CD4-positive, alpha-beta T cell treated with Interferon alpha-2 for 1 hour (primary cell): Measurements from ENCODE around the gene ILRUN.
"Not testable (repeated sequence)": the region's sequence is repeated elsewhere in the genome, so short reads cannot be mapped to it uniquely, and the experiment has no call there.

Experiments used
- DNase-seq, 2 donors: peaks; one replicate each; pipeline ENCODE4 v3.0.0-alpha.2; 2020 to 2022

Gene ILRUN

GRCh38 chr6:34696739-34697543, at the start of gene ILRUN:
TSS of gene ILRUN (minus strand) at chr6:34696767. CDS start at chr6:34696603, 164 bp downstream.
- DNase-seq: peak; percentile 96 to 98

- no peak for DNase-seq
These were observed 48.9 kb upstream of the ILRUN start for GRCh38 chr6:34745277-34746103.

DNA sequence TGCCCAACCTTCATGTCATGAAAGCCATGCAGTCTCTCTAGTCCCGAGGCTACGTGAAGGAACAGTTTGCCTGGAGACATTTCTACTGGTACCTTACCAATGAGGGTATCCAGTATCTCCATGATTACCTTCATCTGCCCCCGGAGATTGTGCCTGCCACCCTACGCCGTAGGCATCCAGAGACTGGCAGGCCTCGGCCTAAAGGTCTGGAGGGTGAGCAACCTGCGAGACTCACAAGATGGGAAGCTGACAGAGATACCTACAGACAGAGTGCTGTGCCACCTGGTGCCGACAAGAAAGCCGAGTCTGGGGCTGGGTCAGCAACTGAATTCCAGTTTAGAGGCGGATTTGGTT, 47.7 kb upstream of the ILRUN start:
- not testable (repeated sequence) for DNase-seq

- no peak for DNase-seq
These were observed 47.2 kb upstream of the ILRUN start for GRCh38 chr6:34743625-34744293.

DNA sequence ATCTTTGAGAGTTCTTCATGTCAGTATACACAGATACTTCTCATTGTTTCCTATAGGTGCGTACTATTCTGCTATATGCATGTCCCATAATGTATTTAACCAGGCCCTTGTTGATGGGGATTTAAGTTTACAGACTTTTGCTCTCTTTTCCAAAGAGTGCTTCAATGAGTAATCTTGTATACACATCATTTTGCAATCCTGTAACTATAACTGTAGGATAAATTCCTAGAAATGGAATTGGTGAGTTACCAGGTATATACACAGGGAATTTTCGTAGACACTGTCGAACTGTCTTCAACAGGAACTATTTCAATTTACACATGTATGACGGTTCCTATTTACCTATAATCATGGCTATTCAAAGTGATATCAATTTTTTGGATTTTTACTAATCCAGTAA, 45.5 kb upstream of the ILRUN start:
- no peak for DNase-seq

- no peak for DNase-seq
These were observed 40.3 kb upstream of the ILRUN start for GRCh38 chr6:34736823-34737222.

- no peak for DNase-seq
These were observed 35.0 kb upstream of the ILRUN start for GRCh38 chr6:34731393-34732060.

DNA sequence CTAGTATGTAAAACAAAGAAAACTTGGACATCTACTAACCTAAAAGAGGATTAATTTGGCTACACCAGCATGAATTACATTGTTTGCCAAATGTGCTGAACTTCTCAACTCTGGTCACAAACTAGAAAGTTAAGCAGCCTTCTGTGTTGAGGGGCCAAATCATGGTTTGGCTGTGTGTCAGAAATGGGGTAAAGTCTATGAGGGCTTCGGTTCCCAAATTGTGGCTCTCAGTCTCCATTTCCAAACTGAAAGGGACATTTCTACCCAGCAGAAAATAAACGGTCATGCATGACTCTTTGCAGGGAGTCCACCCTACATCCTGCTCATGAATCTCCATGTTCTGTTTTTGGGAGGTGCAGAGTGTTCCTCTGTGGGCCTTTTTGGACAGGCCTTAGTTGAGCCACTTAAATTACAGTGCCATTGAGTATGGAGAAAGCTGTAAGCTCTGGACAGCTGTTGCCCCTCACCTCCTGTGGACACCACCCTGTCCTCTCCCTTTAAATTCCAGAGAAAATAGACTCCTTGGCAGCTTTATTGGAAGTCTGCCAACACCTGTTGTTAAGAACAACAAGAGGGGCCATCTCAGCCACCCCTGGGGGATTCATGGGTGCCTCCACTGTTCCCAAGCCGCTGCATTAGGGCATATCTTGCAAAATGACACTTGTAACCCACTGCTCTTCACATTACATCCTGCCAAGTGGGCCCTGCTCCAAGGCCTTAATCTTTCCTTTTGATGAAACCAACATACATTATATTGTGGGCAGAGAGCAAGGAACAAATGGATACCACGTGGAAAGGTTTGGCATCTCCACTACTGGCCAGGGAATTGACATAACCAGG, 33.3 kb upstream of the ILRUN start:
- no peak for DNase-seq

DNA sequence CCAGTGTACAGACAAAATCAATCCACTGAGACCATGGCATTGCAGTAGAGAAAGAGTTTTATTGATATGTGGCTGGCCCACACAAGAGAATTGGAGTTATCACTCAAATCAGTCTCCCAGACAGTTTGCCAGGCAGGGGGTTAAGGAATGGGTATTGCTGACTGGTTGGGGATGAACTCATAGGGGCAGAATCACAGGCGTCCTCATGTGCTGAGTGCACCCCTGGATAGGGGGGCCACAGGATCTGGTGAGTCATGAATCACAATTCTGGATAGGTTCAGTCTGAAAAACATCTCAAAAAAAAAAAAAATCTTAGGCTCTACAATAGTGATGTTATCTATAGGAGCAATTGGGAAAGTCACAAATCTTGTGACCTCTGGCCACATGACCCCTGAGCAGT, 29.5 kb upstream of the ILRUN start:
- DNase-seq: no peak

DNA sequence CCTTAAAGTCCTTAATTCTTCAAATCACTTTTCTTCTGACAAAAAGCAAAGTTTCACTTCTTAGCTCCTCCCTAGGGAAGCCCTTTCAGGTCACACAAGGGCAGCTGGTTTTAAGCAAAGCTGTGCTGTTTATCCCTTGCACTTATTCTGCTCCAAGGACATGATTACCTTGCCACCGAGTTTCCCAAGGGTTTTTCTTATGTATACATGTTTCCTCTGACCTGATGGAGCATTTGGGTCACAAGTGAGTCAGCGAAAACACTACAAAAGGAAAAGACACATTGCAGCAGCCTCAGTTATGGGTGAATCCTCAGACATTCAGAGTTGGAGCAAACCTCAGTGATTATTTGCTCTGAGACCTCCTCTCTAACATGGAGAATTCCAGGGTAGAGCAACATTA, 26.6 kb upstream of the ILRUN start:
- no peak for DNase-seq

DNA sequence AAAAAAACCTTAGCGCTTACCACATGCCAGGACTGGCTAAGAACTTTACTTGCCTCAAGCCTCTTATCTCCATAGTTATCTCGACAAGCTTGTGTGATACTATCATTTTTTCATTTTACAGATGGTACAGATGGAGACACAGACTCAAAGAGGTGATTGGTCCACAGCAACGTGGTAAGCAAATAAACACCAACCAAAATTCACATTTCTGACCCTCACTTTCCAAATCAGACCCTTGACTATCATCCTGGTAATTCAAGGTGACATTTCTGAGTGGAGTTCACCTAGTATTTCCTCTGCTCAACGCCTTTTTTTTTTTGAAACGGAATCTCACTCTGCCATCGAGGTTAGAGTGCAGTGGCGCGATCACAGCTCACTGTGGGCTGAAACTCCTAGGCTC, 25.9 kb upstream of the ILRUN start:
- no peak for DNase-seq

- not testable (repeated sequence) for DNase-seq
These were observed 23.6 kb upstream of the ILRUN start for GRCh38 chr6:34720160-34720559.

GRCh38 chr6:34719646-34720045, 23.1 kb upstream of the ILRUN start:
- not testable (repeated sequence) for DNase-seq

DNA sequence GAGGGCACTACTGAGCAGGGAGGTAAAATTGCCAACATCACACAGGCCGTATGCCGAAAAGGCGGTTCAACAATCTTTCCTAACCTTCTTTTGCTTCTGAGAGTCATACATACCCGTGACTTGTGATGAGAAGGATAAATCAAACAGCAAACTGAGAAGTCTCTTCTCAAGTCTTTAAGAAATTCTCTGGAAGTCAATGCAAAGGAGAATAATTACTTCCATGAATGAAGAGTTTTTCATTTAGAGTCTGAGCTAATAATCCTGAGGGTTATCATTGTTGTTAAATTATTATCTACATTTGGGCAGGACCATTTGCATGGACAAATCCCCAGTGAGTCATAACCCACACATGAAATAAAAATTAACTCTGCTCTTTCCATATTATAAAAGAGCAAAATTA, 22.4 kb upstream of the ILRUN start:
- DNase-seq: no peak

DNA sequence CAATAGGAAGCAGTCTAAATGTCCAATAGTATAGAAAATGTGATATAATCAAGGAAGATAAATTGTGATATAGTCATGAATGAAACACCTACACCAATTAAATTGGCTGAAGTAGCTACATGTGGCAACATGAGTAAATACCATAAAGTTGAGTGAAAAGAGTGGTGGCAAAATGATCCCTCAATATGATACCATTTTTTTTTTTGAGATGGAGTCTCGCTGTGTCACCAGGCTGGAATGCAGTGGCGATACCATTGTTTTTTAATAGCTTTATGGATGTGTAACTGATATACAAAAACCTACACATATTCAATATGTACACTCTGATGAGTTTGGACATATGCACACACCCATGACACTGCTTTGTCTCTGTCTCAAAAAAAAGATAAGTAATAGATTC, 20.9 kb upstream of the ILRUN start:
- DNase-seq: no peak

DNA sequence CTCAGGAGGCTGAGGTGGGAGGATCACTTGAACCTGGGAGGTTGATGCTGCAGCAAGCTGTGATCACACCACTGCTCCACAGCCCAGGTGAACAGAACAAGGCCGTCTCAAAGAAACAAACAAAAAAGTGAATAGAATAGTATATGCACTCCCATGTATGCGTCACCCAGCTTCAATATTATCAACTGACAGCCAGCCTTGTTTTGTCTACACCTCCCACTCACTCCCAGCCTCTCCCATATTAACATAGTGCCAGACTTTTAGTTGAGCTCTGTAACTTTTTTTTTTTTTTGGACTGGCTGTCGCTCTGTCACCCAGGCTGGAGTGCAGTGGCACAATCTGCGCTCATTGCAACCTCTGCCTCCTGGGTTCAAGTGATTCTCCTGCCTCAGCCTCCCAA, 18.1 kb upstream of the ILRUN start:
- DNase-seq: no peak

- not testable (repeated sequence) for DNase-seq
These were observed 16.3 kb upstream of the ILRUN start for GRCh38 chr6:34712881-34713280.

DNA sequence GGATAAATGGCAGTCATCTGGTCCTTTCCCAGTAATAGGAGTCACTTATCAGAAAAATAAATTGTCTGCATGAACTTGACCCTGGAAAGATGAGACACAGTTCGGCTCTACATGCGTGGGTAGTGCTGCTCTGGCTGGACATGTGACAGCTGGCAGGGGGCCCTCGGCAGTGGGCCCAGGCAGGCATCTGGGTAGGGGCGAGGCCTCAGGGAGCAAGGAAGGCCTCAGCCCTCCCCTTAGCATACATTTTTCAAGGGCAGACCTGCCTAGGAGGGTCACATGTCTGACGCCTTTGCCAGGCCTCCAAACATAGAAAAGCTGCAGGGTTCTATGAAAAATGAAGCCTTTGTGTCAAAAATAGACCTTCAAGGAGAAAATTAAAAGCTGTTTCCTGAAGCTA, 12.8 kb upstream of the ILRUN start:
- no peak for DNase-seq

DNA sequence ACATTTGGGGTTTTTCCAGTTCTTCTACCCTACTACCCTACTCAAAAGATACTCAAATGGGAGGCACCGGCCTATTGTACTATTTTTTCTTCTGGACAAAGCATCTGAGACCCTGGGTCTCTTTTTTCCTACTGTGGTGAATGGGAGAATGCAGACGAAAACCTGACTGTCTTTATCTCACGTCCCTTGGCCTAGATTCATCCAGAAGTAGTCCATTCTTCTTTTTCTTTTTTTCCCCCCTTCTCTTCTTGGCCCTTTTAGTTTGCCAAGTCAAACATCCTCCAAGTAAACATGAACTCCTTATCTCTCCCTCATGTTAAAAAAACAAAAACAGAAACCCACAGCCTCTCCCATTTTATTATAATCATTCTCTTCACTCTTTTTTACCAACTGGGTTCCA, 8.7 kb upstream of the ILRUN start:
- DNase-seq: no peak

GRCh38 chr6:34701199-34701598, 4.6 kb upstream of the ILRUN start:
- no peak for DNase-seq

- DNase-seq: no peak
These were observed 1.5 kb upstream of the ILRUN start for GRCh38 chr6:34697904-34698559.

DNA sequence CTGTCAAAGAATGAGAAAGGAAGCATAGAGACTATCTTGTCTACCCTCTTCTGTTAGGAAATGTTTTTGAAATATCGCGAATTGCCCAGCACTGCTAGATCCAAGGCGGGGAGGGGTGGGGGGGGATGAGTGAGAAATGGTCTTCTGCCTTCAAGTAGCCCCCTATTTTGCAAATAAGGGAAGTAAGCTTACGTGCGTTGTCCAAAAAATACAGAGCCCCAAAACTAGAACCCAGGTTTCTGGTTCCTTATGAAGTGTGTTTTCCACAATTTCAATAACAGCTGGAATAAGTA, 923 bp upstream of the ILRUN start:
- no peak for DNase-seq
